ENCODE data around the gene THOC6.
"Not testable (repeated sequence)": the region's sequence is repeated elsewhere in the genome, so short reads cannot be mapped to it uniquely, and the experiment has no call there.

GRCh38 chr16:3075946-3076345 is 52.1 kb downstream of the THOC6 start:
- TF ChIP-seq, protein P1, sequence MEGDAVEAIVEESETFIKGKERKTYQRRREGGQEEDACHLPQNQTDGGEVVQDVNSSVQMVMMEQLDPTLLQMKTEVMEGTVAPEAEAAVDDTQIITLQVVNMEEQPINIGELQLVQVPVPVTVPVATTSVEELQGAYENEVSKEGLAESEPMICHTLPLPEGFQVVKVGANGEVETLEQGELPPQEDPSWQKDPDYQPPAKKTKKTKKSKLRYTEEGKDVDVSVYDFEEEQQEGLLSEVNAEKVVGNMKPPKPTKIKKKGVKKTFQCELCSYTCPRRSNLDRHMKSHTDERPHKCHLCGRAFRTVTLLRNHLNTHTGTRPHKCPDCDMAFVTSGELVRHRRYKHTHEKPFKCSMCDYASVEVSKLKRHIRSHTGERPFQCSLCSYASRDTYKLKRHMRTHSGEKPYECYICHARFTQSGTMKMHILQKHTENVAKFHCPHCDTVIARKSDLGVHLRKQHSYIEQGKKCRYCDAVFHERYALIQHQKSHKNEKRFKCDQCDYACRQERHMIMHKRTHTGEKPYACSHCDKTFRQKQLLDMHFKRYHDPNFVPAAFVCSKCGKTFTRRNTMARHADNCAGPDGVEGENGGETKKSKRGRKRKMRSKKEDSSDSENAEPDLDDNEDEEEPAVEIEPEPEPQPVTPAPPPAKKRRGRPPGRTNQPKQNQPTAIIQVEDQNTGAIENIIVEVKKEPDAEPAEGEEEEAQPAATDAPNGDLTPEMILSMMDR (IDR thresholded peaks at IDR 0.05): not testable (repeated sequence)
- TF ChIP-seq POLR2A (IDR thresholded peaks at IDR 0.05): not testable (repeated sequence)
